SJSA1 (cell line): ENCODE measurements around the gene PDHX. TPM values are rescaled to one million over a fixed set of nuclear protein-coding genes. Genes with fewer than 3 reads are reported as not detected.
A peak's percentile ranks its signal among the peaks of the same experiment; 100 is the strongest.

Experiments
- DNase-seq, 2 experiments: peaks; one replicate each; pipeline ENCODE4 v3.0.0-alpha.2; 2015 to 2020; ENCODE audit warnings: low spot score in 2 of 2, low read depth in 1 of 2
- H3K27ac ChIP-seq: fragments of 250-450 bp; sonication (Bioruptor Pico); 2 replicates; pipeline ENCODE4 v1.5.1; 2020; ENCODE audit warnings: mild to moderate bottlenecking, moderate library complexity
- H3K27me3 ChIP-seq: fragments of 250-450 bp; sonication (Bioruptor Pico); replicated peaks from 2 replicates; pipeline ENCODE4 v1.5.1; 2020; ENCODE audit warnings: mild to moderate bottlenecking, moderate library complexity
- H3K36me3 ChIP-seq: fragments of 250-450 bp; sonication (Bioruptor Pico); 2 replicates; pipeline ENCODE4 v1.5.1; 2020; ENCODE audit warnings: mild to moderate bottlenecking
- H3K4me1 ChIP-seq: fragments of 250-450 bp; sonication (Bioruptor Pico); replicated peaks from 2 replicates; pipeline ENCODE4 v1.6.1; 2021; ENCODE audit warnings: mild to moderate bottlenecking
- H3K4me3 ChIP-seq: fragments of 250-450 bp; sonication (Bioruptor Pico); 2 replicates; pipeline ENCODE4 v1.5.1; 2020; ENCODE audit warnings: mild to moderate bottlenecking
- H3K9me3 ChIP-seq: fragments of 250-450 bp; sonication (Bioruptor Pico); replicated peaks from 2 replicates; pipeline ENCODE4 v1.5.1; 2020; ENCODE audit warnings: mild to moderate bottlenecking
- total RNA-seq: library from RNA; depleted of rRNA; stranded (reverse); fragments of >200 nt; shearing (Covaris generic); gene quantifications from 2 replicates; pipeline ENCODE4 v1.2.3, GENCODE V29; 2014

Gene PDHX
- total RNA-seq, 1 experiment from 2014 or later = 41.5 TPM

GRCh38 chr11:35031867-35032266 lies 115.4 kb downstream of the PDHX start:
- H3K4me1 ChIP-seq = peaks cover 45% of the 10 kb centered on the region
- DNase-seq = no peak
- no peaks in the 10 kb centered on the region for H3K36me3 ChIP-seq
- peak overlapping the region; percentile 78; the same call in 1 of the 2 replicates for H3K27ac ChIP-seq
- no peak overlapping the region for H3K4me3 ChIP-seq
- H3K9me3 ChIP-seq = no peaks in the 10 kb centered on the region; the same call in 1 of the 2 replicates
- no peaks in the 10 kb centered on the region for H3K27me3 ChIP-seq

- H3K4me3 ChIP-seq = no peak overlapping the region
- peaks cover 55% of the 10 kb centered on the region for H3K4me1 ChIP-seq
- no peaks in the 10 kb centered on the region; the same call in 1 of the 2 replicates for H3K9me3 ChIP-seq
- no peak for DNase-seq
- H3K27ac ChIP-seq = no peak overlapping the region
- H3K36me3 ChIP-seq = no peaks in the 10 kb centered on the region
- H3K27me3 ChIP-seq = no peaks in the 10 kb centered on the region
These were observed 116.6 kb downstream of the PDHX start for GRCh38 chr11:35033011-35033410.

- no peak overlapping the region for H3K27ac ChIP-seq
- peaks cover 69% of the 10 kb centered on the region for H3K4me1 ChIP-seq
- DNase-seq = no peak
- H3K36me3 ChIP-seq = no peaks in the 10 kb centered on the region
- H3K9me3 ChIP-seq = no peaks in the 10 kb centered on the region; the same call in 1 of the 2 replicates
- H3K4me3 ChIP-seq = no peak overlapping the region
- no peaks in the 10 kb centered on the region for H3K27me3 ChIP-seq
These were observed 118.0 kb downstream of the PDHX start for GRCh38 chr11:35034401-35034800.

GRCh38 chr11:35035894-35036408 lies 119.5 kb downstream of the PDHX start:
- H3K27ac ChIP-seq = peak overlapping the region; percentile 37
- H3K4me3 ChIP-seq = no peak overlapping the region
- no peaks in the 10 kb centered on the region for H3K27me3 ChIP-seq
- H3K9me3 ChIP-seq = no peaks in the 10 kb centered on the region; the same call in 1 of the 2 replicates
- peak; percentile 60 to 65 for DNase-seq
- no peaks in the 10 kb centered on the region for H3K36me3 ChIP-seq
- H3K4me1 ChIP-seq = peaks cover 67% of the 10 kb centered on the region

GRCh38 chr11:35036639-35037038 lies 120.2 kb downstream of the PDHX start:
- Histone ChIP-seq H3K36me3 (no peaks in the 10 kb centered on the region), H3K4me3 (no peak overlapping the region), H3K4me1 (peaks cover 65% of the 10 kb centered on the region), H3K9me3 (no peaks in the 10 kb centered on the region; the same call in 1 of the 2 replicates), H3K27ac (peak overlapping the region; percentile 37), H3K27me3 (no peaks in the 10 kb centered on the region)
- DNase-seq = no peak

GRCh38 chr11:35038211-35038928 lies 122.0 kb downstream of the PDHX start:
- peaks cover 58% of the 10 kb centered on the region for H3K4me1 ChIP-seq
- no peak for DNase-seq

GRCh38 chr11:35039076-35039475 lies 122.7 kb downstream of the PDHX start:
- Histone ChIP-seq H3K9me3 (no peaks in the 10 kb centered on the region; the same call in 1 of the 2 replicates), H3K36me3 (no peaks in the 10 kb centered on the region), H3K4me3 (no peak overlapping the region), H3K27ac (no peak overlapping the region), H3K4me1 (peaks cover 58% of the 10 kb centered on the region), H3K27me3 (no peaks in the 10 kb centered on the region)
- DNase-seq = no peak

More at GRCh38 chr11:35038211-35038928, 122.0 kb downstream of the PDHX start:
- no peaks in the 10 kb centered on the region; the same call in 1 of the 2 replicates for H3K9me3 ChIP-seq
- no peaks in the 10 kb centered on the region for H3K36me3 ChIP-seq
- H3K27me3 ChIP-seq = no peaks in the 10 kb centered on the region
- H3K4me3 ChIP-seq = no peak overlapping the region
- no peak overlapping the region for H3K27ac ChIP-seq

GRCh38 chr11:35040221-35040942 lies 124.0 kb downstream of the PDHX start:
- H3K4me1 ChIP-seq = peaks cover 56% of the 10 kb centered on the region
- no peaks in the 10 kb centered on the region; the same call in 1 of the 2 replicates for H3K9me3 ChIP-seq
- peak overlapping the region; percentile 81 for H3K27ac ChIP-seq
- H3K27me3 ChIP-seq = no peaks in the 10 kb centered on the region
- H3K36me3 ChIP-seq = no peaks in the 10 kb centered on the region
- peak; percentile 66 to 78 for DNase-seq
- H3K4me3 ChIP-seq = peak overlapping the region; percentile 30

GRCh38 chr11:35041070-35041554 lies 124.7 kb downstream of the PDHX start:
- peak overlapping the region; percentile 81 for H3K27ac ChIP-seq

GRCh38 chr11:35042224-35042623 lies 125.8 kb downstream of the PDHX start:
- no peaks in the 10 kb centered on the region for H3K9me3 ChIP-seq
- no peak overlapping the region for H3K4me3 ChIP-seq
- peaks cover 39% of the 10 kb centered on the region for H3K4me1 ChIP-seq
- H3K27ac ChIP-seq = no peak overlapping the region
- no peak for DNase-seq
- no peaks in the 10 kb centered on the region for H3K27me3 ChIP-seq
- H3K36me3 ChIP-seq = no peaks in the 10 kb centered on the region

More at GRCh38 chr11:35041070-35041554, 124.7 kb downstream of the PDHX start:
- DNase-seq = no peak
- H3K9me3 ChIP-seq = no peaks in the 10 kb centered on the region; the same call in 1 of the 2 replicates
- H3K27me3 ChIP-seq = no peaks in the 10 kb centered on the region
- H3K4me1 ChIP-seq = peaks cover 49% of the 10 kb centered on the region
- no peak overlapping the region for H3K4me3 ChIP-seq
- H3K36me3 ChIP-seq = no peaks in the 10 kb centered on the region

- H3K27me3 ChIP-seq = no peaks in the 10 kb centered on the region
- H3K4me1 ChIP-seq = peaks cover 34% of the 10 kb centered on the region
- H3K9me3 ChIP-seq = no peaks in the 10 kb centered on the region
- no peak overlapping the region for H3K27ac ChIP-seq
- DNase-seq = no peak
- no peak overlapping the region for H3K4me3 ChIP-seq
- H3K36me3 ChIP-seq = no peaks in the 10 kb centered on the region
These were observed 126.5 kb downstream of the PDHX start for GRCh38 chr11:35042913-35043312.

- no peak for DNase-seq
- H3K27ac ChIP-seq = no peak overlapping the region
- no peak overlapping the region for H3K4me3 ChIP-seq
- no peaks in the 10 kb centered on the region for H3K9me3 ChIP-seq
- H3K36me3 ChIP-seq = no peaks in the 10 kb centered on the region
- peaks cover 29% of the 10 kb centered on the region for H3K4me1 ChIP-seq
- H3K27me3 ChIP-seq = no peaks in the 10 kb centered on the region
These were observed 127.5 kb downstream of the PDHX start for GRCh38 chr11:35043936-35044335.

- no peak for DNase-seq
- Histone ChIP-seq H3K27ac (no peak overlapping the region), H3K36me3 (no peaks in the 10 kb centered on the region), H3K4me1 (peaks cover 17% of the 10 kb centered on the region), H3K4me3 (no peak overlapping the region), H3K27me3 (no peaks in the 10 kb centered on the region), H3K9me3 (no peaks in the 10 kb centered on the region)
These were observed 128.9 kb downstream of the PDHX start for GRCh38 chr11:35045236-35045820.
